Breast epithelium (tissue), 4 donors: ENCODE measurements around the gene BMP7. TPM values are rescaled to one million over a fixed set of nuclear protein-coding genes. Genes with fewer than 3 reads are reported as not detected.

ENCODE experiments used
- DNase-seq, 2 donors: peaks; one replicate each; pipeline ENCODE4 v3.0.0-alpha.2; 2019; ENCODE audit warnings: low spot score in 2 of 2
- H3K27ac ChIP-seq, 2 donors: fragments of 200-600 bp; sonication (generic) in 1 of 2; one replicate each; pipeline ENCODE4 v1.5.1; 2016 to 2019; ENCODE audit warnings: mild to moderate bottlenecking in 1 of 2
- H3K27me3 ChIP-seq, 2 donors: fragments of 200-600 bp; sonication (generic) in 1 of 2; one replicate each; pipeline versions ENCODE4 v1.5.1 to v1.6.0; 2017 to 2019; ENCODE audit warnings: control low read depth in 1 of 2, mild to moderate bottlenecking in 1 of 2
- H3K36me3 ChIP-seq: fragments of 200-600 bp; one replicate; pipeline ENCODE4 v1.5.1; 2019
- H3K4me1 ChIP-seq, 2 donors: fragments of 200-600 bp; sonication (generic); one replicate each; pipeline ENCODE4 v1.5.1; 2016 to 2019; ENCODE audit warnings: control low read depth in 1 of 2
- H3K4me3 ChIP-seq, 3 donors: fragments of 200-600 bp; sonication (generic); 1 replicate in 2 of 3; 2 replicates in 1 of 3; pipeline ENCODE4 v1.5.1; 2016 to 2019; ENCODE audit warnings: mild to moderate bottlenecking in 3 of 3, moderate library complexity in 2 of 3
- H3K9me3 ChIP-seq, 2 donors: fragments of 200-600 bp; sonication (generic) in 1 of 2; one replicate each; pipeline ENCODE4 v1.5.1; 2016 to 2019; ENCODE audit warnings: control low read depth in 1 of 2
- CTCF ChIP-seq, 3 donors: fragments of 450-650 bp; IDR thresholded peaks; one replicate each; pipeline ENCODE4 v1.5.1; 2016 to 2017; ENCODE audit warnings: antibody characterized with exemption in 3 of 3, mild to moderate bottlenecking in 3 of 3, moderate library complexity in 3 of 3
- POLR2A ChIP-seq: fragments of 450-650 bp; IDR thresholded peaks from one replicate; pipeline ENCODE4 v1.6.1; 2016; ENCODE audit warnings: antibody characterized with exemption, mild to moderate bottlenecking, moderate library complexity
- POLR2AphosphoS5 ChIP-seq, 3 donors: sonication (generic); formaldehyde crosslinking; IDR thresholded peaks; one replicate each; pipeline ENCODE4 v1.6.1; 2017; ENCODE audit warnings: antibody characterized with exemption in 3 of 3
- intact Hi-C: fragments of 100-400 bp; cut with DNase I; formaldehyde crosslinking; loops from one replicate; pipeline ENCODE4 v1.15.1; 2023; ENCODE audit warnings: low total_unique reads
- total RNA-seq, 3 donors: library from RNA; depleted of rRNA; stranded (reverse); fragments of >200 nt; gene quantifications; one replicate each; pipeline ENCODE4 v1.1.0, GENCODE V29; 2016

Gene BMP7
- total RNA-seq, 3 donors from 2014 or later, result 1.6 to 3.8 (median 1.8) TPM

DNA sequence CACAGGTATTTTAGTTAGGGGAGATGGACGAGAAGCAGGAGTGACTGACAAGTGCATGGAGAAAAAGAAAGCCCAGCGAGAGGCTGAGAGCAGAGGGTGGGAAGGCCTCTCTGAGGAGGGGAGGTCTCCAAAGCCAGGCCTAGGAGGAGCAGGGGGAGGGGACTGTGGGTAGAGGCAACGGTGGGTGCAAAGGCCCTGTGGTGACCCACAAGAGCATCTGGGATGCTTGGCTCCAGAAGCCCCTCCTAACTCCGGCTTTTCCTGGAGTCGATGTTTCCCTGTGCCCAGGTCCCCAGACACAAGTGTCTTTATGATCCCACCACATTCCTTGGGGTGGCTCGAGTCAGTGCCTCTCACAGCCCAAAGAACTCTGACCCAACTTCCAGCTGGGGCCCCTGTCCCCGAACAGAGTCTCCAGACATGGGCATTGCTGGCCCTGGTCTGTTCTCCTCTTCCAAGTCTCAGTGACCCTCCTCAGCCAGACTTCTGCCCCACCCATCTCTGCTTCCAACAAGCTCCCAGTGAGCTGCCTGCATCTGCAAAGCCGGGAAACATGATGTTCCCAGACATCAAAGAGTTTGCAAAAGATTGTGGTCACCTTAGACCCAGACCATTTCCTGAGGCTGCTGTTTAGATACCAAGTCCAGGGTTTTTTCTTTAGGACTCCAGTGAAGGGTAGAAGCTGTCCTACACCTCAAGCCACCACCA lies 11.1 kb upstream of the BMP7 start:
- no peak overlapping the region for H3K4me3 ChIP-seq
- no peaks in the 10 kb centered on the region for H3K36me3 ChIP-seq
- H3K27me3 ChIP-seq, result peaks cover 0 to 7% of the 10 kb centered on the region in 2 donors
- no peak overlapping the region for H3K27ac ChIP-seq
- DNase-seq, result no peak
- H3K4me1 ChIP-seq, result no peaks in the 10 kb centered on the region
- no peak for TF ChIP-seq POLR2AphosphoS5 (IDR thresholded peaks at IDR 0.05)
- TF ChIP-seq POLR2A, result no peak
- no peak for TF ChIP-seq CTCF (IDR thresholded peaks at IDR 0.05)
- intact Hi-C loops, result no loop called here
- H3K9me3 ChIP-seq, result no peaks in the 10 kb centered on the region

DNA sequence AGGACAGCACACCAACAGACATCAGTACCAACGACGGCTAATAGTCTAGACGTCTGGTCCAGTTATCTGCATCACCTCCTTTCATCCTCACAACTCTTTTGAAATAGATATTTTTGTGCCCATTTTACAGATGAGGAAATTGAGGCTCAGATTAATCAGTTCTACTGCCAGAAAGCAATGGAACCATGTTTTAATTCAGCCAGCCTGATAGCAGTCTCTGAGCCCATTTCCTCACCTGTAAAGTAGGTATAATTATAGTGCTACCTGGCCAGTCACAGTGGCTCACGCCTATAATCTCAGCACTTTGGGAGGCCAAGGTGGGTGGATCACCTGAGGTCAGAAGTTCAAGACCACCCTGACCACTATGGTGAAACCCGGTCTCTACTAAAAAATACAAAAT lies 9.8 kb upstream of the BMP7 start:
- H3K4me1 ChIP-seq, result no peaks in the 10 kb centered on the region
- no peak for TF ChIP-seq POLR2AphosphoS5 (IDR thresholded peaks at IDR 0.05)
- no peak for TF ChIP-seq CTCF (IDR thresholded peaks at IDR 0.05)
- TF ChIP-seq POLR2A, result no peak

DNA sequence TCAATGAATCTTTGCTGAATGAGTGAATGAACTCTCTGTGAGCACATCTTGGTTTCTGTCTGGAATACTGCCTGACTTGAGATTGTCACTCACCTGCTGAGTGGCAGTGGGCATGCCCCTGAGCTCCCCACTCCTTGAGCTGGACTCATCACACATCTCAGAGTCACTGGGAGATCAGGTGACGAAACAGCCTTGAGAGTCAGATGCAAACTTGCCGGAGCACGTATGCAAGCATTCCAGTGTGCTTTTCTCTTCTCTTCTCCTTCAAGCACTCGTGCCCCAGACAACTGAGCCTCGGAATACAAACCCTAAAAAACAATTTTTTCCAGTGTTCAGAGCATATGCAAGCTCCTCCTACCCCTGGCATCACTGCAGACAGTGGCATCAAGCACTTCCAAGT lies 9.4 kb upstream of the BMP7 start:
- H3K4me3 ChIP-seq, result no peak overlapping the region

More for the DNA sequence above, 9.8 kb upstream of the BMP7 start:
- DNase-seq, result no peak
- peaks cover 0 to 7% of the 10 kb centered on the region in 2 donors for H3K27me3 ChIP-seq
- no peaks in the 10 kb centered on the region for H3K36me3 ChIP-seq
- H3K27ac ChIP-seq, result no peak overlapping the region
- H3K4me3 ChIP-seq, result no peak overlapping the region
- H3K9me3 ChIP-seq, result no peaks in the 10 kb centered on the region
- intact Hi-C loops, result no loop called here

GRCh38 chr20:57275334-57275733 lies 8.9 kb upstream of the BMP7 start:
- Histone ChIP-seq H3K27ac (no peak overlapping the region), H3K4me3 (no peak overlapping the region), H3K9me3 (no peaks in the 10 kb centered on the region), H3K27me3 (peaks cover 0 to 7% of the 10 kb centered on the region in 2 donors), H3K36me3 (no peaks in the 10 kb centered on the region), H3K4me1 (no peaks in the 10 kb centered on the region)
- intact Hi-C loops, result no loop called here
- no peak for DNase-seq
- TF ChIP-seq POLR2A (no peak), POLR2AphosphoS5 (IDR thresholded peaks at IDR 0.05) (no peak), CTCF (IDR thresholded peaks at IDR 0.05) (no peak)

More for the DNA sequence above, 9.4 kb upstream of the BMP7 start:
- no peaks in the 10 kb centered on the region for H3K9me3 ChIP-seq
- no peaks in the 10 kb centered on the region for H3K36me3 ChIP-seq
- no peak for TF ChIP-seq POLR2AphosphoS5 (IDR thresholded peaks at IDR 0.05)
- no peak for TF ChIP-seq CTCF (IDR thresholded peaks at IDR 0.05)
- TF ChIP-seq POLR2A, result no peak
- H3K27me3 ChIP-seq, result peaks cover 0 to 7% of the 10 kb centered on the region in 2 donors
- no peak overlapping the region for H3K27ac ChIP-seq
- H3K4me1 ChIP-seq, result no peaks in the 10 kb centered on the region
- intact Hi-C loops, result no loop called here
- DNase-seq, result no peak

GRCh38 chr20:57274846-57275245 lies 8.4 kb upstream of the BMP7 start:
- H3K36me3 ChIP-seq, result no peaks in the 10 kb centered on the region
- intact Hi-C loops, result no loop called here
- TF ChIP-seq POLR2A (no peak), CTCF (IDR thresholded peaks at IDR 0.05) (no peak), POLR2AphosphoS5 (IDR thresholded peaks at IDR 0.05) (no peak)
- no peak overlapping the region for H3K4me3 ChIP-seq
- no peaks in the 10 kb centered on the region for H3K4me1 ChIP-seq
- peaks cover 0 to 7% of the 10 kb centered on the region in 2 donors for H3K27me3 ChIP-seq
- no peak overlapping the region for H3K27ac ChIP-seq
- no peak for DNase-seq
- H3K9me3 ChIP-seq, result no peaks in the 10 kb centered on the region
